Ishikawa (cell line): Measurements from ENCODE around the gene CCDC9B.

Source experiments
- CEBPB ChIP-seq: IDR thresholded peaks from 2 replicates; pipeline ENCODE4 v1.6.1; 2012
- CREB1 ChIP-seq: IDR thresholded peaks from 2 replicates; pipeline ENCODE4 v1.6.1; 2012; ENCODE audit warnings: low read depth
- EGR1 ChIP-seq: IDR thresholded peaks from 2 replicates; pipeline ENCODE4 v1.6.1; 2012
- EP300 ChIP-seq: IDR thresholded peaks from 2 replicates; pipeline ENCODE4 v1.6.1; 2012; ENCODE audit warnings: borderline replicate concordance
- FOXM1 ChIP-seq: IDR thresholded peaks from 2 replicates; pipeline ENCODE4 v1.6.1; 2012; ENCODE audit warnings: low read depth, borderline replicate concordance
- NFIC ChIP-seq: IDR thresholded peaks from 2 replicates; pipeline ENCODE4 v1.6.1; 2012
- RAD21 ChIP-seq: IDR thresholded peaks from 2 replicates; pipeline ENCODE4 v1.6.1; 2012; ENCODE audit warnings: low read depth
- TAF1 ChIP-seq: IDR thresholded peaks from 2 replicates; pipeline ENCODE4 v1.6.1; 2012; ENCODE audit warnings: low read depth, mild to moderate bottlenecking
- TCF12 ChIP-seq: IDR thresholded peaks from 2 replicates; pipeline ENCODE4 v1.6.1; 2012; ENCODE audit warnings: low read depth
- TEAD4 ChIP-seq: IDR thresholded peaks from 2 replicates; pipeline ENCODE4 v1.6.1; 2012
- YY1 ChIP-seq: IDR thresholded peaks from 2 replicates; pipeline ENCODE4 v1.6.1; 2012; ENCODE audit warnings: low read depth
- ZBTB7A ChIP-seq: IDR thresholded peaks from 2 replicates; pipeline ENCODE4 v1.6.1; 2012; ENCODE audit warnings: low read depth
- TF ChIP-seq, protein P1 (sequence below): IDR thresholded peaks from 2 replicates; pipeline ENCODE4 v1.6.1; 2012
- TF ChIP-seq, protein P2 (sequence below): IDR thresholded peaks from 2 replicates; pipeline ENCODE4 v1.6.1; 2012; ENCODE audit warnings: low read depth, mild to moderate bottlenecking
- TF ChIP-seq, protein P3 (sequence below): IDR thresholded peaks from 2 replicates; pipeline ENCODE4 v1.6.1; 2012

Gene CCDC9B

GRCh38 chr15:40379374-40379773 lies 38.6 kb upstream of the CCDC9B start:
- TF ChIP-seq NFIC (no peak), YY1 (no peak), TCF12 (no peak), RAD21 (no peak), EP300 (no peak), TEAD4 (no peak), TAF1 (no peak), ZBTB7A (no peak), FOXM1 (no peak), EGR1 (no peak), CEBPB (no peak), CREB1 (no peak)
- TF ChIP-seq, protein P1, sequence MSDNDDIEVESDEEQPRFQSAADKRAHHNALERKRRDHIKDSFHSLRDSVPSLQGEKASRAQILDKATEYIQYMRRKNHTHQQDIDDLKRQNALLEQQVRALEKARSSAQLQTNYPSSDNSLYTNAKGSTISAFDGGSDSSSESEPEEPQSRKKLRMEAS = no peak
- TF ChIP-seq, protein P2, sequence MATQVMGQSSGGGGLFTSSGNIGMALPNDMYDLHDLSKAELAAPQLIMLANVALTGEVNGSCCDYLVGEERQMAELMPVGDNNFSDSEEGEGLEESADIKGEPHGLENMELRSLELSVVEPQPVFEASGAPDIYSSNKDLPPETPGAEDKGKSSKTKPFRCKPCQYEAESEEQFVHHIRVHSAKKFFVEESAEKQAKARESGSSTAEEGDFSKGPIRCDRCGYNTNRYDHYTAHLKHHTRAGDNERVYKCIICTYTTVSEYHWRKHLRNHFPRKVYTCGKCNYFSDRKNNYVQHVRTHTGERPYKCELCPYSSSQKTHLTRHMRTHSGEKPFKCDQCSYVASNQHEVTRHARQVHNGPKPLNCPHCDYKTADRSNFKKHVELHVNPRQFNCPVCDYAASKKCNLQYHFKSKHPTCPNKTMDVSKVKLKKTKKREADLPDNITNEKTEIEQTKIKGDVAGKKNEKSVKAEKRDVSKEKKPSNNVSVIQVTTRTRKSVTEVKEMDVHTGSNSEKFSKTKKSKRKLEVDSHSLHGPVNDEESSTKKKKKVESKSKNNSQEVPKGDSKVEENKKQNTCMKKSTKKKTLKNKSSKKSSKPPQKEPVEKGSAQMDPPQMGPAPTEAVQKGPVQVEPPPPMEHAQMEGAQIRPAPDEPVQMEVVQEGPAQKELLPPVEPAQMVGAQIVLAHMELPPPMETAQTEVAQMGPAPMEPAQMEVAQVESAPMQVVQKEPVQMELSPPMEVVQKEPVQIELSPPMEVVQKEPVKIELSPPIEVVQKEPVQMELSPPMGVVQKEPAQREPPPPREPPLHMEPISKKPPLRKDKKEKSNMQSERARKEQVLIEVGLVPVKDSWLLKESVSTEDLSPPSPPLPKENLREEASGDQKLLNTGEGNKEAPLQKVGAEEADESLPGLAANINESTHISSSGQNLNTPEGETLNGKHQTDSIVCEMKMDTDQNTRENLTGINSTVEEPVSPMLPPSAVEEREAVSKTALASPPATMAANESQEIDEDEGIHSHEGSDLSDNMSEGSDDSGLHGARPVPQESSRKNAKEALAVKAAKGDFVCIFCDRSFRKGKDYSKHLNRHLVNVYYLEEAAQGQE = no peak
- TF ChIP-seq, protein P3, sequence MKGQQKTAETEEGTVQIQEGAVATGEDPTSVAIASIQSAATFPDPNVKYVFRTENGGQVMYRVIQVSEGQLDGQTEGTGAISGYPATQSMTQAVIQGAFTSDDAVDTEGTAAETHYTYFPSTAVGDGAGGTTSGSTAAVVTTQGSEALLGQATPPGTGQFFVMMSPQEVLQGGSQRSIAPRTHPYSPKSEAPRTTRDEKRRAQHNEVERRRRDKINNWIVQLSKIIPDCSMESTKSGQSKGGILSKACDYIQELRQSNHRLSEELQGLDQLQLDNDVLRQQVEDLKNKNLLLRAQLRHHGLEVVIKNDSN = no peak

DNA sequence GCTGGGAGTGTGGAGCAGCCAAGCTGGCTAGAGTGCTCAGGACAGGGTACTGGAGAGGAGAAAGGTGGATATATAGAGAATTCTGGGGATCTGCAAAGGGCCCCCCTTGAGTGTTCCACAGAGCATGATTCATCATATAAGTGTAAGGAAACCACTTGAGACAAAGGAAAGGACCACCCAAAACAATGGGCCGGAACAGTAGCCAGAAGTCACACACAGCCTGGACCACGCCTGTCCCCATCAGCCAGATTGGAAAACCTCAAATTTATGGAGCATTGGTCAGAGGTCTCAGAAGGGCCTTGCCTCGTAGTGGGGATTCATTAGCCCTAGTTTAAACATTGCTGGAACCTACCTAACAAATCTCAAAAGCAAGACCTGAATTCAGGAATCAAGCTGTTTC lies 36.9 kb upstream of the CCDC9B start:
- TF ChIP-seq CEBPB (no peak), TEAD4 (no peak), CREB1 (no peak), TCF12 (no peak), EGR1 (no peak), EP300 (no peak), TAF1 (no peak), NFIC (no peak), ZBTB7A (no peak), FOXM1 (no peak)
- TF ChIP-seq, protein P2 = no peak
- TF ChIP-seq, protein P1 = no peak
- TF ChIP-seq, protein P3 = no peak

DNA sequence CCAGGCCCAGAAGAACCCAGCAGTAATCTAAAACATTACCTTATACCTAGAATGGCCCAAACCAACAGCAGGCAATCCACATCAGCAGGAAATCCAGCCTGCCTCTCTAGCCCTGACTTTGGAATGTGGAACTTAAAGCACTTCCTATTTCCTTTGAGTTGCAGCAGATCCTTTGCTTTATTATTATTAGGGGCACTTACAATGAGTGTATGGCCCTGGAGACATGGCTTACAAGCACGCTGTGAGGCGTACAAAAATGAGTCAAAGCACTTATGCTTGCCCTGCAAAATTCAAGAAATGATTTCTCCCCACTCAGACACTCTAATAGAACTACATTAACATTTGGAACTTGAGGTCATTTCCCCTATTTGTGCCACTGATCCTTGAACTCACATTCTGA lies 32.2 kb upstream of the CCDC9B start:
- TF ChIP-seq TAF1 (no peak), TEAD4 (no peak), FOXM1 (no peak), RAD21 (no peak), ZBTB7A (no peak)
- TF ChIP-seq, protein P3 = no peak

GRCh38 chr15:40369971-40370370 lies 29.2 kb upstream of the CCDC9B start:
- TF ChIP-seq TCF12 = no peak
- TF ChIP-seq TEAD4 = no peak
- TF ChIP-seq EP300 = no peak
- no peak for TF ChIP-seq EGR1
- TF ChIP-seq, protein P1 = no peak

- TF ChIP-seq FOXM1 (no peak), NFIC (no peak), TEAD4 (no peak), CEBPB (no peak), RAD21 (no peak), TAF1 (no peak), EP300 (no peak), TCF12 (no peak), ZBTB7A (no peak), YY1 (no peak), EGR1 (no peak), CREB1 (no peak)
- TF ChIP-seq, protein P3 = no peak
- TF ChIP-seq, protein P2 = no peak
- TF ChIP-seq, protein P1 = no peak
These were observed 28.7 kb upstream of the CCDC9B start for GRCh38 chr15:40369474-40369869.
